HG02970 (cell line): Measurements from ENCODE around the gene ANKZF1.

Source experiments
- ATAC-seq: cut with Tn5 transposase; IDR thresholded peaks from one replicate; pipeline ENCODE4 v1.9.1; 2021; ENCODE audit warnings: mild to moderate bottlenecking, moderate library complexity, moderate number of reproducible peaks; ENCODE audit not compliant: unreplicated experiment, low FRiP score

The ANKZF1 gene

DNA sequence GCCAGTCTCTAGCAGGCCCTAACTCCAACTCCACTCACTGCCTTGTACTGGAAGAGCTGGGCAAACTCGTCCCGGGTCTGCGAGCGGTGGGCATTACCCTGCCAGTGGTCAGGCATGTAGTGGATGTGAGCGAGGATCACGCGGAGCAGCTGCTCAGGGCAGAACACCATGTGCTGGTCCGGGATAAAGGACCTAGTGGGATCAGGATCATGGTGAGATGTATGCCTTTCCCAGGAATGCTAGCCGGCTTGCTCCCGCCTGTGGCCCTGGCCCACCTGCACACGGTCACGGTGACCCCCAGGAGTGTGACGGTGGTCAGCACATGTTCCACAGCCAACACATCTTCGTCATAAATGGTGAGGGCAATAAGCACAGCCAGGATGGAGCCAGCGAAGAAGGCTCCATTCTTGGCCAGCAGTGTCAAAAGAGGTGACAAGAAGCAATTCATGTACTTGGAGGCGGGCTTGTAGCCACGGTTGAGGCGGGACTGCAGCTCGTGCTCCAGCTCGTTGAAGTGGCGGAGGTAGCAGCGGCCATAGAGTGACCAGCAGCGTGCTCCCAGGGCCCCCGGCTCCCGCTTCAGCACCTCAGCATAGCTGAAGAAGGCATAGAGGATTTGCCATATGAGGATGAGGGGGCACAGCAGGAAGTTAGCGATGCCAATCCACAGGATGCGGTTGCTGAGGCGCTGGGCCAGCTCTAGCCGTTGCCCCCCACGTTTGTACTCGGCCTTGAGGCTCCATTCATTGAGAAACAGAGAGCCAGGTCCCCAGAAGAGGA is 5.6 kb upstream of the ANKZF1 start:
- no peak for ATAC-seq

DNA sequence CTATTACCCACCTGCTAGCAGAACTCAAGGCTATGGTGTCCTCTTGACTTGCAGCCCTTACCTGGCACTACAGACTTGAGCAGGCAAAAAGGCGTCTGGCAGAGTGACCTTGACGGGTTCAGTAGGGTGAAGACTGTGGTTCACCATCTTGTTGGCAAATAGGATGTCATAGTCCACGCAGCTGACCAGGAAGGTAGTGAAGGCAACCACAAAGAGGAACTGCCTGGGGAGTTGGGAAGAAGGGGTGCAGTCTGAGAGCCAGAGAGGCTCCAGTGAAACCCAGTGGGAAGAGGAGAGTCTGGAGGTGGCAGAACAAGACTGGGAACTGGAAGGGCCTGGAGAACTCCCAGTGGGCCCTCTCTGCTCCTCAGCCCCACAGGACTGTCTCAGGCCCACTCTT is 4.3 kb upstream of the ANKZF1 start:
- ATAC-seq, result no peak

DNA sequence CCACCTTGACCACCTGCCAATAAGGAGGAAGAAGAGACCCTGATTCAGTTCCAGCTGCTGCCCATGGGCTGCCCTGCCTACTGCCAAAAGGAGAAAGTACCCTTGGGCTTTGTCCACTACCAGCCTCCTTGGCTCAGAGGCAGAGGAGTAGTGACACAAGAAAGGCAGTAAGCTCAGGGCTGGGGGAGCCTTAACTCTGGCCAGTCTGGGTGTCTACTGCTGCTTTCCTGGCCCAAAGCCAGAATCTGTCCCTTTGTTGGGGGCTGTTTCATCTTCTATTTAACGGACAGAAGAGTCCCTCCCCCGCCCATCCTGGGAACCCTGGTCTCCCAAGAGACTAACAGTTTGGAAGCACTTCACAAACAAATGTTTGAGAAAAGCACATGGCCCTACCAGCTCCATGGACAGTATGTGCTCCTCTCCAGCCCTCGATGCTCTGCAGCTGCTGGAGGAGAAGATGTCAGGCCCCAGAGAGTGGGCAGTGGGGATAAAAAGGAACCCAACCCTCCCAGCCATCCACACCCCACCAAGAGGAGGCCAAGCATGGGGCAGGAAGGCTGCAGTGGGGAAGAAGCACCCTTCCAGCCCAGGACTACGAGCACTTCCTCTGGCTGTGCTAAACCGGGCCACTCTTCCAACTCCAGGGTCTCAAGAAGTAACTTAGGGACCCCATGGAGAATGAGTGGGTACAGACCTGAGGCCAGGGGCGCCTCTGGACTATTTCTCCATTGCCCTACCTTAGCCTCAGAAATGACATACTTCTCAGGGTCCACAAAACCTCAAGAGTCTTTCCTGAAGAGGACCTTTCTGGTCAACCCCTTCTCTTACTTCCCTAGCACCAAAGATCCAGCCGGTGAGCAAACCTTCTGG is 1.3 kb upstream of the ANKZF1 start:
- no peak for ATAC-seq

DNA sequence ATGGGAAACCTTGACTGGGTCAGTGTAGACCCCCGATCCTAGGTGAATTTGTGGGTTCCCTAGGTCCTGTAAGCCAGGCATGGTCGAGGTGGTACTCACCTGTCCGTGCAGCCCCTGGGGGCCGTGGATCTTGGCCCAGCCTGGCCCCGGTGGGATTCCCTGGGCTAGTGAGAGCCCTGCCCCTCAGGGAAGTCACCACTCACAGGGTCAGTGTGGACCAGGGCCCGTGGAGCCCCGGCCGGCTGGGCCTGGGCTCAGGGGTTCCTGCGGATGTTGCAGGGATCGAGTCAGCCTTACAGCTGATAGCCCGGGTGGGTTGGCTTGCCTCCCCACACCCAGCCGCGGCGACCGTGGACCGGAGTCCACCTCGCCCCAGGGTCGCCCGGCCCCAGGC is 698 bp upstream of the ANKZF1 start:
- no peak for ATAC-seq

DNA sequence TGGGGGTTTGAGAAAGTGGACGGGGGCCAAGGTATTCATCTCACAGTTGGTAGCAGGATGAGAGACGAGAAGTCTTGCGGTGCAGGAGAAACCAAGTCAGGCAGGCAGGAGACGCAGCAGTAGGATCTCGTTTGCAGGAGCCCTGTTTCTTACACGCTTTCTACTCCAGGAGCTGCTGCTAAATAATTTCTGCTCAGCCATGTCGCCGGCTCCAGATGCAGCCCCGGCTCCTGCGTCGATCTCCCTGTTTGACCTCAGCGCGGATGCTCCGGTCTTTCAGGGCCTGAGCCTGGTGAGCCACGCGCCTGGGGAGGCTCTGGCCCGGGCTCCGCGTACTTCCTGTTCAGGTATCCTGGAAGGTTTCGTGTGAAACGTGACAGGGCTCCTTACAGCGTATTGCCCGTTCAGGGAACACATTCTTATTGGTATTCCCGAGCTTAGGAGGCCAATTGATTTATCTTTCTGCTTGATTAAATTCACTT is 494 bp downstream of the ANKZF1 start:
- no peak for ATAC-seq

DNA sequence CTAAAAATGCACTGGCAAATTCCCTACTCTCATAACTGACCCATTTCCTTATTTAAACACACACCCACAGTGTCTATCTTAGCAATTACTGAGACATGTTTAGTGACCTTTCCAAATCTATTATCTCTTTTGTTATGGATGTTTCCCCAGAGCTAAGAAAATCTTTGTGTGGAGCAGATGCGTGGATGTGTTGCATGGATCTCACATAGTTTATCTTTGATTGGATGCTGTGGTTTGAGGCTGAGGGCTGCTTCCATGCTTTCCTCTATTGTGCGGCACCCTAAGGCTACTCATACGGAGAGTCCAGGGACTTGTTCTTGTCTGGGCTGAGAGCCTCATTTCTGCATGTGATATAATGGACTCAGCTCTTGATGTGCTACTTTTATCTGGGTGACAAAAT is 4.7 kb downstream of the ANKZF1 start:
- ATAC-seq, result no peak

DNA sequence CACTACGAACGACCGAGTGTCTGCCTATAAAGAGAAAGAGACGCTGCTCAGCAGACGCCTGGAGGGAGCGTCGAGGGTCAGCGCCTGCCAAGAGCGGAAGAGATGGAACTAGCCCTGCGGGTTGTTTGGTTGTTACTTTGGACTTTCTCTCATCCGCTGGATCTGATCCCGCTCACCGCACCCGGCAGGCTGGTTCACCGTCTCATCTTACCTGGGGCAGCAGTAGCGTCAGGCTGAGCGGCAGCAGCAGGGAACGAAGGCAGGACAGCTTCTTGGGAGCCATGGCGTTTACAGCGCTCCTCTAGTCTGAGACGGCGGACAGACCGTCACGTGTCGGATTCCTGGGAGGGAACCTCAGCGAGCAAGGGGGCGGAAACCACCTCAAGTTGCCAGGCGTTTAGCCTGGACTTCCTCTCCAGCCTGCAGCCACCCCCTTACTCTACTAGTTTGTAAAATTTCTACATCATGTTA is 13.7 kb downstream of the ANKZF1 start:
- ATAC-seq, result no peak

DNA sequence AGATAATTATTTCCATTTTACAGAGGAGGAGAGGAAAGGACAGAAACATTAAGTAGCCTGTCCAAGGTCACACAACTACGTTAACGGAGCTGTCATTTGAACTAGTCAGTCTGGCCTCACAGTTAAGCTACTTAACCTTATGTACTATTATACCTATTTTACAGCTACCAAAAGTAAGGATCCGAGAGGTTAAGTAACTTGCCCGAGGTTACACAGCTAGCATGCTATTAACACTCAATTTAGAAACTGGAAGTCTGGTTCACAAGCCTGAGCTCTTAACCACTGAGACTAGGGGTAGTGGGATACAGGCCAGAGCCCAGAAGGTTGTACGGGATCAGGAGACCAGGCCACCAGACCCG is 15.2 kb downstream of the ANKZF1 start:
- ATAC-seq, result no peak

DNA sequence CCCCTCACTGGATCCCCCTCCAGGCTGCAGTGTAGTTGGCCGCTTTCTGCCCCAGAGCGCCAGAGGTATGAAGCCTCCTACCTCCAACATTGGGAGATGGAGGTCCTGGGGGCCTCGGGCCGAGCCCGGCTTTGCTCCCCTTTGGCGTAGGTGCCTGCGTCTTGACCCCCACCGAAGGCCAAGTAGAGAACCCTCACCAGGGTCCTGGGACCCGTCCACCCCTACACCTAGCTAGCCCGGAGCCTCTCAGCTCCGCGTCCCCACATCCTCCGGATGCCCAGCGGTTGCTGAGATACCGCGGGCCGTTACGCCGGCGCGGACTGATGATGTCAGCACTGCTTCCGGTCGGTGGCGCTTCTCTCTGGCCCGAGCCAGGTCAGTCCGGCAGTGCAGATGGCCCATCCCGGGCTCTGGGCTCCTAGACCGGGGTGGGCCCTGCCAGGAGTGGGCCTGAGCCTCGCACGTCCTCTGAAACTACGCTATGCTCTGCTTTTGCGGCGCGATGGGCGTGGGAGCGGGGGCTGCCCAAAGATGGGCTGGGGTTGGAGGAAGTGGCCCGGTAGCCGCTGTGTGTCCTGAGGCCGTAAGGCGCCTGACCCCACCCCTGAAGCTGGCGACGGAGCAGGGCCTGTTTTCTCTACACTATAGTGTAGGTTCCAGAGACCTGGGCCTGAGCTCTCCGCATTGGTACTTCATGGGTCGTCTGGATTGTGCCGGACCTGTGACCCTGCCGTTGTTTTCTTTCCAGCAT is 15.7 kb downstream of the ANKZF1 start, which contains the start of the genes GLB1L and STK16:
Gene GLB1L (minus strand): TSS at position 297 of the 751 bp plus-strand sequence. CDS start 1,871 bp downstream, outside the sequence.
Gene STK16 (plus strand): TSS at position 332 of the 751 bp plus-strand sequence. CDS start 521 bp downstream, outside the sequence.
- peak; percentile 63 for ATAC-seq

DNA sequence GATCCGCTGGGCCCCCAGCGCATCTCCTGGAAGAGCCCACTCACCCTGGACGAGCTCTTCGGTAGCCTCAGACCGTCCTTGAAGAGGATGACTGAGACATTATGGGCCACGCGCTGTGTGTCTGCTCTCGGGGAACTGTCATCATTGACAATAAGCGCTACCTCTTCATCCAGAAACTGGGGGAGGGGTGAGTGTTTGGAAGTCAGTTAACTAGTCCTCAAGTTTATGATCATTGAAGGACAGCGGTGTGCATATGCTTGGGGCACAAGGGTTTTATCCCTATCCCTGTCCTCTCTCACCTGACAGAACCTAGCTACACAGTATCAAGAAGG is 16.3 kb downstream of the ANKZF1 start:
- no peak for ATAC-seq

DNA sequence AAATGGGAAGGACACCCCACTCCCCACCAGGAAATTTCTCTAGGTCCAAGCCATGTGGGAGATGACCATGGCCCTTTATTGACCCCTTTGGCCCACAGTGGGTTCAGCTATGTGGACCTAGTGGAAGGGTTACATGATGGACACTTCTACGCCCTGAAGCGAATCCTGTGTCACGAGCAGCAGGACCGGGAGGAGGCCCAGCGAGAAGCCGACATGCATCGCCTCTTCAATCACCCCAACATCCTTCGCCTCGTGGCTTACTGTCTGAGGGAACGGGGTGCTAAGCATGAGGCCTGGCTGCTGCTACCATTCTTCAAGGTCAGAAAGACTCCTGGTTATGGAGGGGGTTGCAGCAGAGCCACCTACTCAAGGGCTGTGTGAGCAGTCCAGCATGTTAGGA is 17.0 kb downstream of the ANKZF1 start:
- ATAC-seq, result no peak

DNA sequence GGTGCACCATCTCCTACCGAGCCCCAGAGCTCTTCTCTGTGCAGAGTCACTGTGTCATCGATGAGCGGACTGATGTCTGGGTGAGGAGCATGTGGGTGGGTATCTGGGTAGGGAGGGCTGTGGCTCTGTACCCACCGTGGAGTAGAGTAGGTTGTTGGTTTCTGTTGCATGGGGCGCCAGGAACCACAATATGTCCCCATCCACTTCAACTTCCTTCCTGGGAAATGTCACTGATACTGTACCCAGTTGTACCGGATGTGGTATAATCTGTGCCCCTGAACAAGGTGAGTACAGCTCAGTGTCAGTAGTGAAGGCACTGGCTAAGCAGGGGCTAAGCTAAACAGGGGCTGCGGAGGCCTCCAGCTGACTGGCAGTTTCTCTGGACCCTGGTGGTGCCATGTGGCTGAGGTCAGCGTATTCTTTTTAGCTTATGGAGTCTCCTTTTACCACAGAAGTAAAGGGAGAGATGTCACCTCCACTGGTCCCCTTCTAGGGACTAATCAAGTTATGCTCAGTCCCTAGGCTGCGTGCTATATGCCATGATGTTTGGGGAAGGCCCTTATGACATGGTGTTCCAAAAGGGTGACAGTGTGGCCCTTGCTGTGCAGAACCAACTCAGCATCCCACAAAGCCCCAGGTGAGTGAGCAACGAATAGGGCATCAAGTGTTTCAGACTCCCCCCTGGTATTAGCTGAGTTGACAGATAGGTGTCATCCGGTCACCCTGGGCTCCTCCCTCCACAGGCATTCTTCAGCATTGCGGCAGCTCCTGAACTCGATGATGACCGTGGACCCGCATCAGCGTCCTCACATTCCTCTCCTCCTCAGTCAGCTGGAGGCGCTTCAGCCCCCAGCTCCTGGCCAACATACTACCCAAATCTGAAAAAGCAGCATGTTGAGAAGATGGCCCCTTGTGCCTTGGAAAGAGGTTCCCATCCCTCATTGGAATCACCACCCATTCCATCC is 18.4 kb downstream of the ANKZF1 start:
- no peak for ATAC-seq

DNA sequence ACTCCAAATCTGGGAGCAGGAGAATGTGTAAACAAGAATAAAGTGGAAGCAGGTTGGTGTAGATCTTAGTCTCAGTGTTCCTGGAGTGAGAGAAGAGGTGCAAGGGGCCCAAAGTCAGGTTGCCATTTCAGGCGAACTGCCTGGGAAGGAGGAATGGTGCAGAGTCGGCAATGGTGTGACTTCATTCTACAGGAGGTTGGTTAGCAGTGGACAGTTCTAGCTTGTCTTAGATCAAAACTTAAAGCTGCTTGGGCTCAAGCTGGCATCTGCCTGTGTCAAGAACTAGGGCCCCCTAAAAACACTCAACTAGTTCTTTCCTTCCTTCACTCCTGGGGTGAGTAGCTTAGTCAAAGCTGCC is 19.2 kb downstream of the ANKZF1 start:
- ATAC-seq, result no peak

DNA sequence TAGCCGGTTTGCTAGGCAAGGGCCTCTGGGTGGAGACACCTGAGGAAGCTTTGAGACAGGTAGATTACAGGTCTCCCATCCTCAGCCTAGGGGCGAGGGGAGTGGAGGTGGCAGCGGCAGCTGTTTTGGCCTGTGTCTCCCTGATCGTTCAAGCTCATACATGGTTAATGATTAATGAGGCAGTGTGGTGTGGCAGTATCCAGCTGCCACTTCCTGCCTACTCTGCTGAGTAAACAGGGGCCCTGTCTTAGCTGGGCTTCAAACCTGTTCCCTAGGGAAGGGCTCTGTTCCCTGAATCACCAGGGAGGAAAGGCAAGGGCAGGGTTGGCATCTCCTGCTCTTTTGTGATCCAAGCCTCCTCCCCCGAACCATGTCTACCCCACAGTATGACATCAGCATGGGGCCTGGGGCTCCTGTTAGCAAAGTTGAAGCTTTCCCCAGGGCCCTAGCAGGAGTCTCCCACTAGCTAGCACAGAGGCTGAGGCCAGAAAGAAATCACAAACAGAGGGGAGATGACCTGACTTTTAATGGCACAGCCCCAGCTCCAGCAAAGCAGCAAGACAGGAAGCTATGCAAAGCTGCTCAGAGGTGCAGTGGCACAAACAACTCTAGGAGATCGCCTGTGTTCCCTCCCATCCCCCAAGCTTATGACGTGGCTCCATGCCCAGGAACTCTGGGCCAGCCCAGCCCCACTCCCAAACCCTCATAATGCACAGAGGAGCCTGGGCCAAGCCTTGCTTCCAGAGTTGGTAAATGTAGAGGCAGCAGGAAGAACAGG is 19.8 kb downstream of the ANKZF1 start:
- ATAC-seq, result peak; percentile 28

DNA sequence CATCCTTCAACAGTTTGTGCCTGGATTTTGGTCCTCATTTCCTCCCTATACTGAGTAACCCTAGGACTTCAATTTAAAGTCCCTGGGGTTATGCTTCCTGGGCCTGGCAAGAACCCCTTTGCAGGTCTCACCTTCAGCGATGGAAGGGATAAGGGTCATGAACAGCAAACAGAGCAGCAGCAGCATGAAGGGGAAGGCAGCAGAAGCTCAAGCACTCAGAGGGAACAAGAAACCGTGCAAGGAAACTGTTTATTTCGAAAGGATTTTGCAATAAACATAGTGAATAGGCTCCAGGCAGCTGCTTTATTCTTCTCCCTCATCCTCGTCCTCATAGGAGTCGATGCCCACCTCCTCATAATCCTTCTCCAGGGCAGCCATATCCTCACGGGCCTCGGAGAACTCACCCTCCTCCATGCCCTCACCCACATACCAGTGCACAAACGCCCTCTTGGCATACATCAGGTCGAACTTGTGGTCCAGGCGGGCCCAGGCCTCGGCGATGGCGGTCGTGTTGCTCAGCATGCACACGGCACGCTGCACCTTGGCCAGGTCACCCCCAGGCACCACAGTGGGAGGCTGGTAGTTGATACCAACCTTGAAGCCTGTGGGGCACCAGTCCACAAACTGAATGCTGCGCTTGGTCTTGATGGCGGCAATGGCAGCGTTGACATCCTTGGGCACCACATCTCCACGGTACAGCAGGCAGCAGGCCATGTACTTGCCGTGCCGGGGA is 20.6 kb downstream of the ANKZF1 start:
- ATAC-seq, result no peak

DNA sequence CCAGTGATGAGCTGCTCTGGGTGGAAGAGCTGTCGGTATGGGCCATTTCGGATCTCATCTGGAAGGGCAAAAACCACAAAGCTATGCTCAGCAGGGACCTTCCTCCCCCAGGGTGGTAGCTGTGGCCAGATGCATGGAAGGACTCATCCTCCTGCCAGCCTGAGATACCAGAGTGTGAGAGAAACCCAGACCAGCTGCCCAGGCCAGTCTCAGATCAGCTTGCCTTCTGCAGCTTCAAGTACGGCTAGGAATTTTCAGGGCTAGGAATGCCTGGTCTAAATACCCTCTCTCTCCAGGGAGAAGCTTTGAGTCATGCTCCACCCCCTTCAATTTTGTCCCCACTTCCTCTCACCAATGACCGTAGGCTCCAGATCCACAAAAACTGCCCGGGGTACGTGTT is 22.1 kb downstream of the ANKZF1 start:
- no peak for ATAC-seq

DNA sequence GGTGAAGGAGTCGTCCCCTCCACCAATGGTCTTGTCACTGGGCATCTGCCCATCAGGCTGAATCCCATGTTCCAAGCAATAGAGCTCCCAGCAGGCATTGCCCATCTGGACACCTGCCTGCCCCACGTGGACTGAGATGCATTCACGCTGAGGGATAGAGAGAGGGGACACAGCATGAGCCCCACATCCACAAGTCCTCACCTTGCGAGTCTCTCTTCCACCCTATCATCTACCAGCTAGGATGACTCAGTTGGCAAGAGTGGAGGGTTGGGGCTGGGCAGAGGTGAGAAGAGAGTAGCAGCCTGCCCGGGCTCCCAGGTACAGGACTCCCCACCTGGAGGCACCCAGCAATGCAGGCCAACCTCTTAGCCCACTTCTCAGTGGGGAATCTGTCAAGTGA is 22.5 kb downstream of the ANKZF1 start:
- no peak for ATAC-seq

DNA sequence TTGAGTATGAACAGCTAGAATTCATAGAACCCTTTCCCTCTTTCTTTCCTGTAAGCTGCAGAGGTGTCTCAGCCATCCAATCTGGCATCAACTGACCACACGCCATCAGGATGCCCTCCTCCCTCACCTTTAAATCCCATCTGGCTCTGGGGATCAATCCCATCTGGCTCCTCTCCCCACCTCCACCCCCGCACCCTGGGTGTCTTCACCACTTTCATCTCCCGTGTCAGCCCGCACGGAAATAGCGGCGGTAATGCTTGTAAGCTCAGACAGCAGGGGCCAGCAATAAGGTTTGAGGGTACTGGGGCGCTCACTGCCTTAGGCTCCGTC is 22.9 kb downstream of the ANKZF1 start:
- ATAC-seq, result no peak
